ENCODE results near the gene AKNA.

GRCh38 chr9:114347675-114348074 is 40.1 kb downstream of the AKNA start:
- TF ChIP-seq TAF1 (IDR thresholded peaks at IDR 0.05; ENCODE audit: low read depth, low read length) (no peak), EZH2 (IDR thresholded peaks at IDR 0.05; ENCODE audit: low read depth, low read length, severe bottlenecking) (no peak), GABPA (IDR thresholded peaks at IDR 0.05; ENCODE audit: borderline replicate concordance, insufficient read depth, low read length) (no peak), POU5F1 (IDR thresholded peaks at IDR 0.05; ENCODE audit: low read depth, low read length) (no peak)
- TF ChIP-seq, protein P1, sequence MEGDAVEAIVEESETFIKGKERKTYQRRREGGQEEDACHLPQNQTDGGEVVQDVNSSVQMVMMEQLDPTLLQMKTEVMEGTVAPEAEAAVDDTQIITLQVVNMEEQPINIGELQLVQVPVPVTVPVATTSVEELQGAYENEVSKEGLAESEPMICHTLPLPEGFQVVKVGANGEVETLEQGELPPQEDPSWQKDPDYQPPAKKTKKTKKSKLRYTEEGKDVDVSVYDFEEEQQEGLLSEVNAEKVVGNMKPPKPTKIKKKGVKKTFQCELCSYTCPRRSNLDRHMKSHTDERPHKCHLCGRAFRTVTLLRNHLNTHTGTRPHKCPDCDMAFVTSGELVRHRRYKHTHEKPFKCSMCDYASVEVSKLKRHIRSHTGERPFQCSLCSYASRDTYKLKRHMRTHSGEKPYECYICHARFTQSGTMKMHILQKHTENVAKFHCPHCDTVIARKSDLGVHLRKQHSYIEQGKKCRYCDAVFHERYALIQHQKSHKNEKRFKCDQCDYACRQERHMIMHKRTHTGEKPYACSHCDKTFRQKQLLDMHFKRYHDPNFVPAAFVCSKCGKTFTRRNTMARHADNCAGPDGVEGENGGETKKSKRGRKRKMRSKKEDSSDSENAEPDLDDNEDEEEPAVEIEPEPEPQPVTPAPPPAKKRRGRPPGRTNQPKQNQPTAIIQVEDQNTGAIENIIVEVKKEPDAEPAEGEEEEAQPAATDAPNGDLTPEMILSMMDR (IDR thresholded peaks at IDR 0.05; ENCODE audit: control extremely low read depth in 1 of 3, insufficient read depth in 1 of 3, low read depth in 1 of 3, low read length in 3 of 3): no peak
